NOMO-1 treated with DMSO at 0.1 percent for 48 hours (cell line): Measurements from ENCODE around the gene FAM180A.

Experiments used
- DNase-seq: peaks from one replicate; lab custom pipeline; 2025; ENCODE audit not compliant: unreplicated experiment; lab: John Stamatoyannopoulos, UW

FAM180A gene

GRCh38 chr7:135771961-135772638, 23.5 kb upstream of the FAM180A start:
- no peak for DNase-seq

- no peak for DNase-seq
Measured at GRCh38 chr7:135771051-135771450, 22.4 kb upstream of the FAM180A start.

DNA sequence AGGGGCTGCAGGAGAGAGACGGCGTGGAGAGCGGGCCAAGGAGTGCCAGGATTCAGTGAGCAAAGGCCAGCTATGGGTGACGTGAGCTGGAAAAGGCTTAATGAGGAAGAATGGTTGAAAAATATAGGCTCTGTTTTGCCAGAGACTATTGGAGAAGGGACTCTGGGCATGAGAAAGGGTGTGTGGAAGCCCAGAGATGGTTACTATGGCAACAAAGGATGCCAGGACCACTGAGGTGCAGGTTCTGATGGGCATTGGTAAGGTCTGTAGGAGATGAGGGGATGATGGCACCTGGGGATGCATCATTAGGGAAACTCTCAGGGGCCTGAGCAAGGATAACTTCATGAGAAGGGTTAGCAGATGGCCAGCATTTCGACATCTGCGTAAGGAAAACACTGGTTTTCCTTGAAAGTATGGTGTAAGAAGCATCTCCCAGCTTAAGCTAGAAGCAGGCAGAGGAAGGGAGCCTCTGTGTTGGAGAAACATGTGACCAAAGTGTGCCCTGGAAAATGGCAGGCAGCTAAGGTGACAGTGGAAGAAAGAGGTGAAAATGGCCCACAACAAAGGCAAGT, 21.6 kb upstream of the FAM180A start:
- no peak for DNase-seq

- no peak for DNase-seq
Measured at GRCh38 chr7:135769005-135769802, 20.6 kb upstream of the FAM180A start.

DNA sequence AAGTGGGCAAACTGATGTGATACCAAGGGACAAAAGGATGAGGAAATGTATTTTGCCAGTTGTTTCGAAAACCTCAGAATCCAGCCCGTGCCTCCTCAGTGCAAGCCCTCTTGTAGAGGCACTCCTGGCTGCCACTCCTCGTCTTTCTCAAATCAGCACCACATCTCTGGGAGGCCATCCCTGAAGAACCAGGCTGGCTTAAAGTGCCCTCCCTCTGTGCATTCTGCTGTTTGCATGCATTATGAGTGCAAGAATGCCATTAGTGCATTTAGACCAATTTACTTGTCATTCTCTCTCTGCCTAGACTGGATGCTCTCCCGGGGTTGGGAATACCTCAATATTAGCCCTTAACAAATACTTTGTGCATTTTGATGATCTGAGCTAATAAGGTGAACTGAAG, 19.9 kb upstream of the FAM180A start:
- no peak for DNase-seq

GRCh38 chr7:135768064-135768463, 19.5 kb upstream of the FAM180A start:
- no peak for DNase-seq

- no peak for DNase-seq
Measured at GRCh38 chr7:135763261-135763660, 14.6 kb upstream of the FAM180A start.

GRCh38 chr7:135761751-135762488, 13.3 kb upstream of the FAM180A start:
- no peak for DNase-seq

DNA sequence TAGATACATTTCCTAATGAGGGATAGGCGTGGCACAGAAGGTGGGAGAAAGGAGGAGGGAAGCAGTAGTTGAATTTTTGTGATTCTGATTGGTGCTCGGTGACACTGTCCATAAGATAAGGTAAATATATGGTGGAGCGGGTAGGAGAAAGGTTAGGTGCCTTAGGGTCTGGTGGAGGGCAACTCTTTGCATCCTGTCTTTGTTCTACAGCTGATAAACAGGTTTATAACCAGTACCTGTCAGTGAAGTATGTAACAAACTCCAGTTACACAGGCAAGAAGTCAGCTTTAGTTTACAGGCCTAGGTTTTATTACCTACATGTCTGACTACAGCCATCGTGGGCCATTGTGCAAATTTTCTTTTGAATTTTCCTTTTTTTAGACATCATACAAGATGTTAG, 10.9 kb upstream of the FAM180A start:
- DNase-seq: no peak

- DNase-seq: no peak
Measured at GRCh38 chr7:135758531-135758932, 9.9 kb upstream of the FAM180A start.

GRCh38 chr7:135757719-135758411, 9.3 kb upstream of the FAM180A start:
- no peak for DNase-seq

DNA sequence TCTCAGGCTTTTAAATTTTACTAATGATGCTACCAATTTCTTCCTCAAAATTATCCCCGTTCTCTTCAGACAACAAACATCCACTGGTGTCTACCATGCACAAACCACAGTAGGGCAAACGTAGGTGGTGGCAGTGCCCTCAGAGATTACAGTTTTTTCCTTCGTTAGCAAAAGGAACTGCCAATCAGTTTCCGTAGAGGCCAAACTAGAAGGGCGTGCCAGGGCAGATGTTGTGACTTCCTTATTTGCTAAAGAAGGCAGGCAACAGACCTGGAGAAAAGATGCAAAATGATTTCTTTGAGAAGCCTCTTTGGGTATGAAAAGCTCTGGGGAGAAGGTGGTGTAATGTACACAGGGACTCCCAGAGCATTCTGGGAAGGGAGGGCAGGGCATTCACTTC, 7.6 kb upstream of the FAM180A start:
- DNase-seq: no peak

DNA sequence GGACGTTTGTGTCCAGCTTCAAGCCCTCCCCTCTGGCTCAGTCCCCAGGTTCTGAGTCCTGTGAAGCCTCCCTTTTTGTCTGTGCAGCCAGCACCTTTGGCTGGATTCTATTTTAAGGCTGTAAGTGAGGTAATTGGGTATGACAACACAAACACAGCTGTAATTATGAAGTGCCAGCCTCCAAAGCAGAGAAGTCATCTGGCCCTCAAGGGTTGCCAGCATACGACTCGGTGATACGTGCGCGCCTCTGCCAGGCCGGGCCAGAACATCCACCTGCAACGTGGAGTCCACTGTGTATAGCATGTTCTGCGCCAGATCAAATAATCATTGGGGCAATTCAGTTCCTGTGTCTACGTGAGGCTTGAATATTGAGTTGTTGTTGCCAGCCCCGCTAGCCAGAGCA, 6.7 kb upstream of the FAM180A start:
- DNase-seq: no peak

- no peak for DNase-seq
Measured at GRCh38 chr7:135753616-135754413, 5.2 kb upstream of the FAM180A start.

DNA sequence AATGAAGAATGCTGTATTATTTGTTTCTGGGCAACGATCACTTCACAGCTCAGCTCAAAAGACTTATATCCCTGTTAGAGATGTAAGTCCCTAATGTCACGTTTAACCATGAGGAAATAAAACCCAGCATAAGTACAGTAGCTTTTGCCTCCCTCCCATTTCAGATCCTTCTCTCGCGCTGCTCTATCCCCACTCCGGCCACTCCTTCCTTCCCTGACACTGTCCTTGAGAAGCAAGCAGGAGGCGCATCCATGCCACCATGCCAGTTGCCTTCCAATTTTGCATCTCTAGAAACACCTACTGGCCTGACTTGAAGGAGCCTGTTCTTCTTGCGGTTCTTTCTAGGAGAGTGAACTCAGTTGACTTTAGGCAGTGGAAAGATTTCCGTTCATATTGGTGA, 1.2 kb downstream of the FAM180A start:
- no peak for DNase-seq

- no peak for DNase-seq
Measured at GRCh38 chr7:135745703-135746312, 2.8 kb downstream of the FAM180A start.

GRCh38 chr7:135744938-135745702, 3.5 kb downstream of the FAM180A start:
- no peak for DNase-seq

DNA sequence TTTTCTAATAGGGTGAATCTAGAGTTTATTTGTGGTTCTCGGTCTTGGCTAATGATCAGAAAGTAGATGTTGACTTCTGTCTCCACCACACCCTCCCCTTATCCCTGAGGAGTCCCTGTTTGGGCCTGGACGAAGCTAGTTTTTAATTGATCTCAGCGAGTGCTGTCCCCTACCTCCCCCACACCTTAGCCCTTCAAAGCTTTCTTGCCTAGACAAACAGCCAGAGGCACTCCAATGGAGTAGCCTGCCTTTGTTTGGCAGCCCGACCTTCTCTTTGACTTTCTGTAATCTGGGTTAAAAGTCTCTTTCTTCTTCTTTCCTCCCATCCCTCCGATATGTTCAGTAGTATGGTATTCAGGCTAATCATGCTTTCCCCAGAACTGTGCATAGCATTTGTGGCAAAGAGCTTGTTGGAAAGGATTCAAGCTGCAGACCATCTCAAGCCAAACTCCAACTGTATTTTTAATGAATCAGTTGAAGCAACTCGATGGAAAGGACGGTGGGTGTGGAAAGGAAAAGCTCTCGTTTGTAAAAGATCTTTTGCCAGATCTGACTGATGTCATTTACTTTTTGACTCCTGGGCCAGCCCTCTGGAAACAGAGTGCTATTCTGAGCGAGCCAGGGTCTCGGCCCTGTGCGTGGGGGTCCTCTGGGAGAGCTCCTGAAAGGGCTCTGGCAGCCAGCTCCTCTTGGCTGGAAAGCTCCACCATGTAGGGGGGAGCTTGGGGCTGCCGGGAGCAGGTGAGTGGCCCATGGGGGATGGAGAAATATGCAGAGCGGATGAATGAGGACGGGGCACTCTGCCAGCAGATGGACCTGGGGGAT, 4.5 kb downstream of the FAM180A start:
- no peak for DNase-seq
